ENCODE data around the gene INO80E. TPM values are rescaled to one million over a fixed set of nuclear protein-coding genes. Genes with fewer than 3 reads are reported as not detected.

INO80E gene
- total and polyA plus RNA-seq, 2 of the 8 experiments (the other 6 are each of a cell fraction or from before 2014, with no cell fraction given): 43.0 to 91.2 TPM

DNA sequence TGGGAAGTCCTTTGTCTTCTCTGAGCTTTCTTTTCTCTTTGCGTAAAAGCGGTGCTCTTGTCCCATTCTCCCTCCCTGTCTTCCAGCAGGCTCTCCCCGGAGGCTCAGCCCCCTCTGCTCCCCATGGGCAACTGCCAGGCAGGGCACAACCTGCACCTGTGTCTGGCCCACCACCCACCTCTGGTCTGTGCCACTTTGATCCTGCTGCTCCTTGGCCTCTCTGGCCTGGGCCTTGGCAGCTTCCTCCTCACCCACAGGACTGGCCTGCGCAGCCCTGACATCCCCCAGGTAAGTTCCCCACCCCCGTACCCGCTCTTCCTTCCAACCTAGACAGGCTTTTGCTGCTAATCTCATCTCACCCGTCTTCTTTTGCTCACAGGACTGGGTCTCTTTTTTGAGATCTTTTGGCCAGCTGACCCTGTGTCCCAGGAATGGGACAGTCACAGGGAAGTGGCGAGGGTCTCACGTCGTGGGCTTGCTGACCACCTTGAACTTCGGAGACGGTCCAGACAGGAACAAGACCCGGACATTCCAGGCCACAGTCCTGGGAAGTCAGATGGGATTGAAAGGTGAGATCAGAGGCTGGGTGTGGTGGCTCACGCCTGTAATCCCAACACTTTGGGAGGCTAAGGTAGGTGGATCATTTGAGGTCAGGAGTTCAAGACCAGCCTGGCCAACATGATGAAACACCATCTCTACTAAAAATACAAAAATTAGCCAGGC, 32.9 kb upstream of the INO80E start:
- FAIRE-seq (no peak), DNase-seq (ENCODE audit: low read depth in 1 of 2, low spot score in 2 of 2) (no peak)
- no peak for TF ChIP-seq EP300 (IDR thresholded peaks at IDR 0.05; ENCODE audit: borderline replicate concordance in 1 of 2, low read depth in 2 of 2, low read length in 2 of 2)
- TF ChIP-seq, protein P1, sequence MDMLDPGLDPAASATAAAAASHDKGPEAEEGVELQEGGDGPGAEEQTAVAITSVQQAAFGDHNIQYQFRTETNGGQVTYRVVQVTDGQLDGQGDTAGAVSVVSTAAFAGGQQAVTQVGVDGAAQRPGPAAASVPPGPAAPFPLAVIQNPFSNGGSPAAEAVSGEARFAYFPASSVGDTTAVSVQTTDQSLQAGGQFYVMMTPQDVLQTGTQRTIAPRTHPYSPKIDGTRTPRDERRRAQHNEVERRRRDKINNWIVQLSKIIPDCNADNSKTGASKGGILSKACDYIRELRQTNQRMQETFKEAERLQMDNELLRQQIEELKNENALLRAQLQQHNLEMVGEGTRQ (IDR thresholded peaks at IDR 0.05; ENCODE audit: low read length): no peak

More for the DNA sequence above, 32.9 kb upstream of the INO80E start:
- Histone ChIP-seq H3K18ac (ENCODE audit: extremely low read depth, low read length) (no peak overlapping the region), H3K56ac (replicated peaks; ENCODE audit: insufficient read length, low read depth, low read length) (no peak overlapping the region), H2BK12ac (ENCODE audit: low read depth, low read length) (no peak overlapping the region), H4K20me1 (replicated peaks in 1 of 2; ENCODE audit: control insufficient read depth in 1 of 2, insufficient read depth in 2 of 2, low read length in 2 of 2) (no peaks in the 10 kb centered on the region), H3K14ac (ENCODE audit: insufficient read length) (no peak overlapping the region), H4K5ac (ENCODE audit: insufficient read length, low read depth, low read length) (no peak overlapping the region), H3K23ac (ENCODE audit: insufficient read length) (no peak overlapping the region), H3K27me3 (replicated peaks in 1 of 4; ENCODE audit: control insufficient read depth in 3 of 4, extremely low read depth in 1 of 4, insufficient read depth in 3 of 4, low read length in 3 of 4) (peaks cover 0 to 2% (median 0%) of the 10 kb centered on the region in 4 experiments; a peak in 1 of 7 replicates), H3K4me3 (ENCODE audit: extremely low read depth in 1 of 4, insufficient read depth in 2 of 4, low read depth in 3 of 4, low read length in 4 of 4) (peak overlapping the region in 1 of 4 experiments; percentile 74; a peak in 2 of 8 replicates), H2AFZ (ENCODE audit: low read length) (no peak overlapping the region), H3K9me3 (ENCODE audit: insufficient read depth in 2 of 2, low read depth in 1 of 2, low read length in 1 of 2) (no peaks in the 10 kb centered on the region), H2AK5ac (ENCODE audit: low read depth, low read length) (no peak overlapping the region), H4K8ac (ENCODE audit: extremely low read depth, insufficient read depth, low read length) (no peak overlapping the region), H2BK120ac (replicated peaks; ENCODE audit: low read depth, low read length) (no peak overlapping the region), H3K9ac (replicated peaks in 1 of 4; ENCODE audit: extremely low read depth in 1 of 4, low read depth in 3 of 4, low read length in 3 of 4) (no peak overlapping the region; a peak in 1 of 7 replicates), H3K4ac (replicated peaks; ENCODE audit: insufficient read length, low read depth, low read length) (no peak overlapping the region), H2BK5ac (ENCODE audit: low read depth, low read length) (peak overlapping the region; percentile 26; the same call in 1 of the 2 replicates), H3K23me2 (ENCODE audit: low read depth, low read length) (peaks cover 12% of the 10 kb centered on the region), H3K4me2 (ENCODE audit: insufficient read depth in 1 of 2, low read depth in 2 of 2, low read length in 2 of 2) (peak overlapping the region; percentile 87 to 93; a peak in 2 of 4 replicates), H3K27ac (ENCODE audit: low read depth, low read length) (no peak overlapping the region), H3K79me2 (ENCODE audit: control insufficient read depth in 1 of 2, insufficient read depth in 2 of 2, low read length in 2 of 2) (no peaks in the 10 kb centered on the region), H4K91ac (replicated peaks; ENCODE audit: insufficient read length, low read length) (no peak overlapping the region), H3K79me1 (ENCODE audit: low read depth, low read length) (no peaks in the 10 kb centered on the region), H2BK20ac (ENCODE audit: low read length) (no peak overlapping the region), H3K36me3 (ENCODE audit: control insufficient read depth in 2 of 4, insufficient read depth in 4 of 4, low read length in 3 of 4) (peaks cover 0 to 4% (median 3%) of the 10 kb centered on the region in 4 experiments; a peak in 2 of 8 replicates), H3K4me1 (replicated peaks in 1 of 4; ENCODE audit: control insufficient read depth in 3 of 4, insufficient read depth in 4 of 4, low read length in 3 of 4) (peaks cover 0 to 5% (median 3%) of the 10 kb centered on the region in 4 experiments; a peak in 5 of 7 replicates), H2BK15ac (ENCODE audit: low read length) (0 out of 2 replicates have a peak overlapping the region, but pooled peaks have one; percentile 61)
- POLR2A ChIA-PET (ENCODE audit: partially characterized antibody): interaction anchor here (0.9 to 3.6 kb wide), 4 partner anchors 10 to 156 kb away, joined by 3 to 33 read pairs (median 4); partner anchors contain the start of genes MAZ and TAOK2
- CTCF ChIA-PET (ENCODE audit: partially characterized antibody): interaction anchor here (1.1 to 2.4 kb wide), 3 partner anchors 19 to 85 kb away, joined by 3 to 6 read pairs (median 3); no protein-coding TSS in a partner anchor
- WGBS, 2 experiments (ENCODE audit: extremely low coverage in 1 of 2, insufficient coverage in 1 of 2, insufficient read length in 1 of 2, insufficient replicate concordance in 2 of 2, low coverage in 1 of 2, low lambda C conversion rate in 2 of 2, missing lambda C conversion rate in 1 of 2): 88% methylated on average over 13 of the region's 14 CpGs; no CpG with 5 or more reads in 1 of the 2 experiments
